CD14-positive monocyte (primary cell): ENCODE results near the gene LBHD2. TPM values are rescaled to one million over a fixed set of nuclear protein-coding genes. Genes with fewer than 3 reads are reported as not detected.

ENCODE experiments used
- DNase-seq, 3 donors: peaks; one replicate each; pipeline ENCODE4 v3.0.0-alpha.2; 2011 to 2022
- H2AFZ ChIP-seq: 2 replicates; pipeline ENCODE4 v1.6.0; 2012; ENCODE audit warnings: mild to moderate bottlenecking, low read depth, low read length, inconsistent platforms; ENCODE audit not compliant: insufficient read depth, poor library complexity, severe bottlenecking
- H3K27ac ChIP-seq, 2 donors: 1 replicate in 1 of 2; 2 replicates in 1 of 2; pipeline ENCODE4 v1.5.1; 2012 to 2013; ENCODE audit warnings: low read length in 2 of 2, control low read depth in 1 of 2, inconsistent platforms in 1 of 2, low read depth in 1 of 2, mild to moderate bottlenecking in 1 of 2
- H3K27me3 ChIP-seq, 2 donors: one replicate each; pipeline versions ENCODE4 v1.6.0 to v1.6.1; 2011 to 2013; ENCODE audit warnings: low read length in 2 of 2; ENCODE audit not compliant: control insufficient read depth in 2 of 2, insufficient read depth in 2 of 2
- H3K36me3 ChIP-seq, 2 donors: replicated peaks in 1 of 2; 1 replicate in 1 of 2; 2 replicates in 1 of 2; pipeline versions ENCODE4 v1.5.1 to v1.6.1; 2012 to 2013; ENCODE audit warnings: low read length in 2 of 2, control low read depth in 1 of 2, inconsistent platforms in 1 of 2, mild to moderate bottlenecking in 1 of 2; ENCODE audit not compliant: insufficient read depth in 2 of 2, control insufficient read depth in 1 of 2
- H3K4me1 ChIP-seq, 2 donors: 1 replicate in 1 of 2; 2 replicates in 1 of 2; pipeline versions ENCODE4 v1.5.1 to v1.6.1; 2012 to 2013; ENCODE audit warnings: low read length in 2 of 2, control low read depth in 1 of 2, inconsistent platforms in 1 of 2, mild to moderate bottlenecking in 1 of 2, moderate library complexity in 1 of 2; ENCODE audit not compliant: insufficient read depth in 2 of 2, control insufficient read depth in 1 of 2
- H3K4me2 ChIP-seq: replicated peaks from 2 replicates; pipeline ENCODE3; 2012; ENCODE audit warnings: low read length, moderate library complexity, mild to moderate bottlenecking; ENCODE audit not compliant: poor library complexity, severe bottlenecking; ENCODE audit errors: extremely low read depth
- H3K4me3 ChIP-seq, 3 experiments: fragments of 200-600 bp in 1 of 3; sonication (generic) in 1 of 3; replicated peaks in 1 of 3; 1 replicate in 2 of 3; 2 replicates in 1 of 3; pipeline ENCODE4 v1.5.1; 2011 to 2013; ENCODE audit warnings: low read length in 3 of 3, mild to moderate bottlenecking in 3 of 3, control low read depth in 2 of 3, low read depth in 2 of 3, inconsistent platforms in 1 of 3, moderate library complexity in 1 of 3
- H3K79me2 ChIP-seq: 2 replicates; pipeline ENCODE4 v1.6.0; 2012; ENCODE audit warnings: mild to moderate bottlenecking, control low read depth, inconsistent platforms, low read length, moderate library complexity; ENCODE audit not compliant: insufficient read depth
- H3K9ac ChIP-seq: 2 replicates; pipeline ENCODE4 v1.6.0; 2017; ENCODE audit warnings: low read length, mild to moderate bottlenecking; ENCODE audit not compliant: insufficient read depth, poor library complexity, severe bottlenecking
- H3K9me3 ChIP-seq, 2 donors: replicated peaks in 1 of 2; 1 replicate in 1 of 2; 2 replicates in 1 of 2; pipeline versions ENCODE4 v1.5.1 to v1.6.1; 2012 to 2013; ENCODE audit warnings: low read length in 2 of 2, control low read depth in 1 of 2; ENCODE audit not compliant: control insufficient read depth in 1 of 2, insufficient read depth in 1 of 2
- H4K20me1 ChIP-seq: 2 replicates; pipeline ENCODE4 v1.6.0; 2012; ENCODE audit warnings: mild to moderate bottlenecking, low read length, control low read depth, moderate library complexity; ENCODE audit not compliant: insufficient read depth
- H3K27ac Mint-ChIP-seq, 7 donors: one replicate each; pipeline ENCODE4 v1.8.0; 2020; ENCODE audit warnings: mild to moderate bottlenecking in 7 of 7, mixed read lengths in 7 of 7, moderate library complexity in 6 of 7, inconsistent platforms in 2 of 7
- H3K27me3 Mint-ChIP-seq, 3 donors: one replicate each; pipeline ENCODE4 v1.8.0; 2021 to 2022; ENCODE audit warnings: low read depth in 3 of 3, mild to moderate bottlenecking in 3 of 3, mixed read lengths in 3 of 3, moderate library complexity in 3 of 3, inconsistent platforms in 1 of 3
- H3K36me3 Mint-ChIP-seq, 2 donors: one replicate each; pipeline ENCODE4 v1.8.0; 2020; ENCODE audit warnings: mixed read lengths in 2 of 2, inconsistent platforms in 1 of 2, mild to moderate bottlenecking in 1 of 2
- H3K4me1 Mint-ChIP-seq: one replicate; pipeline ENCODE4 v1.8.0; 2020; ENCODE audit warnings: mild to moderate bottlenecking, mixed read lengths
- H3K4me3 Mint-ChIP-seq, 2 donors: one replicate each; pipeline ENCODE4 v1.8.0; 2020; ENCODE audit warnings: mild to moderate bottlenecking in 2 of 2, mixed read lengths in 2 of 2, moderate library complexity in 1 of 2
- H3K9me3 Mint-ChIP-seq, 7 donors: one replicate each; pipeline ENCODE4 v1.8.0; 2020 to 2022; ENCODE audit warnings: mixed read lengths in 7 of 7, mild to moderate bottlenecking in 6 of 7, moderate library complexity in 6 of 7, inconsistent platforms in 2 of 7
- CTCF ChIP-seq: fragments of 200-600 bp; IDR thresholded peaks from one replicate; pipeline ENCODE4 v1.8.0; 2022; ENCODE audit warnings: antibody characterized with exemption, mild to moderate bottlenecking
- WGBS: methylation state at CpG from one replicate; pipeline ENCODE4 v1.1.5; 2013; ENCODE audit warnings: missing lambda C conversion rate; ENCODE audit not compliant: insufficient coverage; 5-methylcytosine and 5-hydroxymethylcytosine counted together
- intact Hi-C, 2 donors: fragments of 100-400 bp; cut with micrococcal nuclease; formaldehyde crosslinking; loops; one replicate each; pipeline versions ENCODE4 v1.15.0 to v1.15.1; 2023
- polyA plus RNA-seq, 3 donors: library from polyadenylated mRNA; depleted of rRNA in 1 of 3; unstranded in 2 of 3; stranded (reverse) in 1 of 3; fragments of 300-500 nt in 2 of 3; fragments of >200 nt in 1 of 3; fragmentation: Illumina TruSeq in 2 of 3; gene quantifications; 1 replicate in 2 of 3; 2 replicates in 1 of 3; pipeline ENCODE4 v1.2.3, GENCODE V29; 2012 to 2021

Gene LBHD2
- polyA plus RNA-seq, 3 donors: not detected

- Histone ChIP-seq H3K36me3 (no peaks in the 10 kb centered on the region), H3K4me1 (peaks cover 78 to 85% of the 10 kb centered on the region in 2 donors), H3K9me3 (no peaks in the 10 kb centered on the region), H3K4me3 (peak overlapping the region in 1 of 3 experiments; percentile 40), H3K27me3 (no peaks in the 10 kb centered on the region), H4K20me1 (no peaks in the 10 kb centered on the region), H3K79me2 (no peaks in the 10 kb centered on the region), H3K27ac (peak overlapping the region; percentile 23 to 45), H3K4me2 (peak overlapping the region; percentile 45), H2AFZ (no peak overlapping the region), H3K9ac (no peak overlapping the region)
- H3K27ac Mint-ChIP-seq: peak overlapping the region in 5 of 7 donors; percentile 61 to 80 (median 67)
- peak overlapping the region; percentile 39 to 48 for H3K4me3 Mint-ChIP-seq
- H3K36me3 Mint-ChIP-seq: no peaks in the 10 kb centered on the region
- H3K27me3 Mint-ChIP-seq: peaks cover 2 to 4% (median 3%) of the 10 kb centered on the region in 3 donors
- peaks cover 0 to 1% (median 0%) of the 10 kb centered on the region in 7 donors for H3K9me3 Mint-ChIP-seq
- TF ChIP-seq CTCF: no peak
- 54% methylated on average over 5 of the region's 6 CpGs for WGBS
- intact Hi-C loops: no loop called here
- H3K4me1 Mint-ChIP-seq: peaks cover 74% of the 10 kb centered on the region
- peak; percentile 42 to 84 (median 58) for DNase-seq
Measured at GRCh38 chr14:103111232-103111868, 27.3 kb downstream of the LBHD2 start.

DNA sequence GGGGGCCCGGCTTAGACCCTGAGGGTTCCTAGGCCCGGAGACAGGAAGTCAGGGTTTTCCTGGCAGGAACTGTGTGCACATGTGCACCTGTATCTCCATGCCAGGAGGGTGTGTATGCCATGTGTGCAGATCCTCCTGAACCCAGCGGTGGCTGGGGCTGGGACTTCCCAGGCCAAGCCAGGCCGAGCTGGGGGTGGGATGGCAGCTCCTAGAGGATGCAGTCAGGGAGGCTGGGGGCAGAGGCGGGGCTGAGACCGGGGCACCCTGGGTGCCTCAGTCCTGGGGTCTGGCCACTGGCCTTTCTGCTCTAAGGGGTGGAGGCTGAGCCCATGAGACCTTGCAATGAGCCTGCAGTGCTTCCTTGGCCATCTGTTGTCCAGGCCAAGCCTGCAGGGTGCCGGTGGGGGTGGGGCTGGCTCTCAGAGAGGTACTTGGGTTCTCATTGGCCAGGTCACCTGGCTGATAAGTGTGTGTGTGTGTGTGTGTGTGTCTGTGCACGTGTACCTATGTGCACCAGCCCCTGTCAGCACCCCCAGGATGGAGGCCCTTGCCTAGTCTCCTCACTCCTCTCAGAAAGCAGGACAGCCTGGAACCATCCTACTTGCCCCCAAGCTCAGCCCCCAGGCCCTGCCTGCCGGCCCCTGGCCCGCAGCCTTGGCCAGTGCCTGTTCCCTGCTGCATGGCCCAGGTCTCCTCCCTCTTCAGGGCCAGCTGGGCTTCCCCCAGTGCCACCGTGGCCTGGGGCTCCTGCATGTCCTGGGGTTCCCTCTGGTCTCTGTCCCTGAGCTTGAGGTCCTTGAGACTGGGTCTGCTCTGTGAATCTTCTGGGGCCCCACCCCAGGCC lies 28.6 kb downstream of the LBHD2 start:
- peaks cover 88 to 95% of the 10 kb centered on the region in 2 donors for H3K4me1 ChIP-seq
- no peaks in the 10 kb centered on the region for H3K27me3 ChIP-seq
- DNase-seq: no peak
- intact Hi-C loops: no loop called here
- peak overlapping the region; percentile 4 for H3K4me2 ChIP-seq
- Mint-ChIP-seq H3K9me3 (peaks cover 0 to 1% (median 0%) of the 10 kb centered on the region in 7 donors), H3K4me3 (no peak overlapping the region), H3K4me1 (peaks cover 82% of the 10 kb centered on the region), H3K36me3 (no peaks in the 10 kb centered on the region), H3K27me3 (peaks cover 2 to 3% (median 2%) of the 10 kb centered on the region in 3 donors), H3K27ac (peak overlapping the region in 4 of 7 donors; percentile 14 to 65 (median 44))
- TF ChIP-seq CTCF: no peak
- H3K27ac ChIP-seq: no peak overlapping the region
- H3K36me3 ChIP-seq: no peaks in the 10 kb centered on the region
- H3K9me3 ChIP-seq: no peaks in the 10 kb centered on the region
- H3K9ac ChIP-seq: no peak overlapping the region
- no peak overlapping the region for H2AFZ ChIP-seq
- H4K20me1 ChIP-seq: no peaks in the 10 kb centered on the region
- WGBS: 25% methylated on average over 8 of the region's 11 CpGs
- H3K79me2 ChIP-seq: no peaks in the 10 kb centered on the region
- peak overlapping the region in 1 of 3 experiments; percentile 1 for H3K4me3 ChIP-seq
